ENCODE measurements around the gene ERCC2.

DNA sequence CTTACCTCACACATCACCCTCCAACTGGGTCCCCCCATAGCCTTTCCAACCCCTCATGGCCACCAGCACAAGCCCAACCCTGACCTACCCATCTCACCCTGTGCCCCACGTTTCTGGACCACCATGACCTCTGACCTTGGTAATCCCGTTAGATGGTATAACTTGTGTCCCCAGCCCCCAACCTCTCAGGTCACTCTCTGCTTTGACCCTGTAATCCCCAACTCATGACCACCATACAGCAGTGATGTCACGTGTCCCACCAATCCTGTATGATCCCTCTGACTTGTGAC lies 21.3 kb downstream of the ERCC2 start:
- TF ChIP-seq POLR2A (IDR thresholded peaks at IDR 0.05) = no peak
- TF ChIP-seq, protein P1, sequence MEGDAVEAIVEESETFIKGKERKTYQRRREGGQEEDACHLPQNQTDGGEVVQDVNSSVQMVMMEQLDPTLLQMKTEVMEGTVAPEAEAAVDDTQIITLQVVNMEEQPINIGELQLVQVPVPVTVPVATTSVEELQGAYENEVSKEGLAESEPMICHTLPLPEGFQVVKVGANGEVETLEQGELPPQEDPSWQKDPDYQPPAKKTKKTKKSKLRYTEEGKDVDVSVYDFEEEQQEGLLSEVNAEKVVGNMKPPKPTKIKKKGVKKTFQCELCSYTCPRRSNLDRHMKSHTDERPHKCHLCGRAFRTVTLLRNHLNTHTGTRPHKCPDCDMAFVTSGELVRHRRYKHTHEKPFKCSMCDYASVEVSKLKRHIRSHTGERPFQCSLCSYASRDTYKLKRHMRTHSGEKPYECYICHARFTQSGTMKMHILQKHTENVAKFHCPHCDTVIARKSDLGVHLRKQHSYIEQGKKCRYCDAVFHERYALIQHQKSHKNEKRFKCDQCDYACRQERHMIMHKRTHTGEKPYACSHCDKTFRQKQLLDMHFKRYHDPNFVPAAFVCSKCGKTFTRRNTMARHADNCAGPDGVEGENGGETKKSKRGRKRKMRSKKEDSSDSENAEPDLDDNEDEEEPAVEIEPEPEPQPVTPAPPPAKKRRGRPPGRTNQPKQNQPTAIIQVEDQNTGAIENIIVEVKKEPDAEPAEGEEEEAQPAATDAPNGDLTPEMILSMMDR (IDR thresholded peaks at IDR 0.05) = no peak
- no peak for TF ChIP-seq EP300 (IDR thresholded peaks at IDR 0.05; ENCODE audit: low read depth)

Data from transverse colon (tissue), 3 donors.